DND-41 (cell line): Measurements from ENCODE around the gene CCDC68.

Experiments
- ATAC-seq: fragments of 200-7000 bp; cut with Tn5 transposase; 3 replicates; pipeline ENCODE4 v1.9.1; 2021; ENCODE audit warnings: low read depth; ENCODE audit not compliant: insufficient read depth
- DNase-seq: peaks from one replicate; pipeline ENCODE4 v3.0.0-alpha.2; 2020
- H2AFZ ChIP-seq: 2 replicates; pipeline ENCODE4 v1.6.0; 2012; ENCODE audit warnings: low read depth, low read length
- H3K27ac ChIP-seq: 2 replicates; pipeline ENCODE4 v1.5.1; 2012; ENCODE audit warnings: low read length, inconsistent platforms
- H3K27me3 ChIP-seq: fragments of 200-600 bp; sonication (generic); 2 replicates; pipeline ENCODE4 v1.6.0; 2012; ENCODE audit warnings: low read length, mild to moderate bottlenecking, inconsistent platforms; ENCODE audit not compliant: insufficient read depth, poor library complexity
- H3K36me3 ChIP-seq: 2 replicates; pipeline ENCODE4 v1.5.1; 2012; ENCODE audit warnings: low read length, inconsistent platforms; ENCODE audit not compliant: insufficient read depth
- H3K4me1 ChIP-seq: 2 replicates; pipeline ENCODE4 v1.5.1; 2012; ENCODE audit warnings: mild to moderate bottlenecking, low read length; ENCODE audit not compliant: insufficient read depth
- H3K4me2 ChIP-seq: 2 replicates; pipeline ENCODE4 v1.6.0; 2012; ENCODE audit warnings: mild to moderate bottlenecking, moderate library complexity, low read length, inconsistent platforms; ENCODE audit not compliant: insufficient read depth
- H3K4me3 ChIP-seq, 2 experiments: fragments of 200-600 bp in 1 of 2; shearing (Covaris generic) in 1 of 2; 2 replicates each; pipeline ENCODE4 v1.5.1; 2012 to 2016; ENCODE audit warnings: inconsistent platforms in 2 of 2, low read length in 2 of 2, mild to moderate bottlenecking in 2 of 2, low read depth in 1 of 2, moderate library complexity in 1 of 2
- H3K79me2 ChIP-seq: 2 replicates; pipeline ENCODE4 v1.6.0; 2012; ENCODE audit warnings: low read length, inconsistent platforms; ENCODE audit not compliant: insufficient read depth
- H3K9ac ChIP-seq: 2 replicates; pipeline ENCODE4 v1.6.0; 2012; ENCODE audit warnings: low read depth, mild to moderate bottlenecking, inconsistent platforms, low read length, moderate library complexity
- H3K9me3 ChIP-seq: 2 replicates; pipeline ENCODE4 v1.5.1; 2012; ENCODE audit warnings: low read length, moderate library complexity, mild to moderate bottlenecking, inconsistent platforms; ENCODE audit not compliant: insufficient read depth, severe bottlenecking
- H4K20me1 ChIP-seq: 2 replicates; pipeline ENCODE4 v1.6.0; 2012; ENCODE audit warnings: low read length; ENCODE audit not compliant: insufficient read depth
- CTCF ChIP-seq: IDR thresholded peaks from 2 replicates; pipeline ENCODE4 v1.5.1; 2012; ENCODE audit warnings: borderline replicate concordance, low read length, moderate library complexity, mild to moderate bottlenecking; ENCODE audit not compliant: poor library complexity, severe bottlenecking; ENCODE audit errors: extremely low read depth
- EZH2 ChIP-seq: IDR thresholded peaks from 3 replicates; pipeline ENCODE4 v1.6.1; 2012; ENCODE audit warnings: borderline replicate concordance, low read depth, mild to moderate bottlenecking, moderate library complexity, low read length, inconsistent platforms; ENCODE audit not compliant: severe bottlenecking

CCDC68 gene

GRCh38 chr18:54958704-54959625 lies at the start of gene CCDC68:
CCDC68 (minus strand) TSS chr18:54959461; CDS start chr18:54942791, 16,670 bp downstream.
- Histone ChIP-seq H3K36me3 (no peaks in the 10 kb centered on the region), H3K4me2 (no peak within 1 kb of the TSS), H3K9me3 (no peaks in the 10 kb centered on the region), H3K27ac (no peak within 1 kb of the TSS), H4K20me1 (no peaks in the 10 kb centered on the region), H3K27me3 (no peaks in the 10 kb centered on the region), H3K79me2 (no peaks in the 10 kb centered on the region), H3K4me1 (no peaks in the 10 kb centered on the region), H3K4me3 (no peak within 1 kb of the TSS), H3K9ac (no peak within 1 kb of the TSS), H2AFZ (no peak within 1 kb of the TSS)
- DNase-seq (no peak), ATAC-seq (no peak)
- TF ChIP-seq EZH2 (no peak), CTCF (no peak)

GRCh38 chr18:55007602-55008001 lies 48.3 kb upstream of the CCDC68 start:
- DNase-seq (no peak), ATAC-seq (no peak)
- Histone ChIP-seq H2AFZ (no peak overlapping the region), H3K4me3 (no peak overlapping the region), H3K4me1 (no peaks in the 10 kb centered on the region), H3K27me3 (no peaks in the 10 kb centered on the region), H4K20me1 (no peaks in the 10 kb centered on the region), H3K27ac (no peak overlapping the region), H3K36me3 (no peaks in the 10 kb centered on the region), H3K79me2 (no peaks in the 10 kb centered on the region), H3K9ac (no peak overlapping the region), H3K9me3 (no peaks in the 10 kb centered on the region), H3K4me2 (no peak overlapping the region)
- TF ChIP-seq EZH2 (no peak), CTCF (no peak)

- no peak for TF ChIP-seq EZH2
- TF ChIP-seq CTCF: no peak
- no peak overlapping the region for H2AFZ ChIP-seq
- no peaks in the 10 kb centered on the region for H3K4me1 ChIP-seq
- ATAC-seq: no peak
- no peak overlapping the region for H3K4me3 ChIP-seq
- H3K27me3 ChIP-seq: no peaks in the 10 kb centered on the region
- H3K36me3 ChIP-seq: no peaks in the 10 kb centered on the region
- H3K4me2 ChIP-seq: no peak overlapping the region
- DNase-seq: no peak
- no peaks in the 10 kb centered on the region for H4K20me1 ChIP-seq
- H3K79me2 ChIP-seq: no peaks in the 10 kb centered on the region
- H3K27ac ChIP-seq: no peak overlapping the region
- no peaks in the 10 kb centered on the region for H3K9me3 ChIP-seq
- H3K9ac ChIP-seq: no peak overlapping the region
These were observed 44.4 kb upstream of the CCDC68 start for GRCh38 chr18:55003695-55004094.
